PC-3 (cell line): ENCODE data around the gene MYO16. TPM values are rescaled to one million over a fixed set of nuclear protein-coding genes. Genes with fewer than 3 reads are reported as not detected.
A peak's percentile ranks its signal among the peaks of the same experiment; 100 is the strongest.

ENCODE experiments used
- ATAC-seq: fragments of 200-7000 bp; cut with Tn5 transposase; 2 replicates; pipeline ENCODE4 v1.9.1; 2020; ENCODE audit warnings: mild to moderate bottlenecking, moderate library complexity
- BruUV-seq: library from RNA; stranded (reverse); fragments of 400-500 nt; replicated peaks from 2 replicates; lab custom pipeline; 2021; lab: Mats Ljungman, UMichigan
- CTCF ChIA-PET: fragments of 300-600 bp; sonication (Branson Sonifier 250); formaldehyde crosslinking; loops from one replicate; lab custom pipeline; 2022; ENCODE audit warnings: antibody characterized with exemption; lab: Charles Lee
- POLR2A ChIA-PET: fragments of 300-600 bp; sonication (Branson Sonifier 250); formaldehyde crosslinking; loops from one replicate; lab custom pipeline; 2022; ENCODE audit warnings: antibody characterized with exemption; ENCODE audit not compliant: unreplicated experiment; lab: Charles Lee
- DNase-seq: peaks from one replicate; pipeline ENCODE4 v3.0.0-alpha.2; 2015
- H2AFZ ChIP-seq: fragments of 300-600 bp; sonication (generic); 2 replicates; pipeline ENCODE4 v1.6.0; 2016; ENCODE audit warnings: antibody characterized with exemption, low read length
- H3F3A ChIP-seq: fragments of 300-600 bp; sonication (generic); one replicate; pipeline ENCODE4 v1.6.0; 2017; ENCODE audit warnings: antibody characterized with exemption, low read length, control low read depth, mild to moderate bottlenecking; ENCODE audit not compliant: unreplicated experiment
- H3K27ac ChIP-seq: fragments of 300-600 bp; sonication (generic); 2 replicates; pipeline ENCODE4 v1.5.1; 2016; ENCODE audit warnings: mild to moderate bottlenecking, low read length
- H3K27me3 ChIP-seq: fragments of 300-600 bp; sonication (generic); 2 replicates; pipeline ENCODE4 v1.6.1; 2016; ENCODE audit warnings: low read length, mixed read lengths
- H3K36me3 ChIP-seq: fragments of 300-600 bp; sonication (generic); 2 replicates; pipeline ENCODE4 v1.6.1; 2016; ENCODE audit warnings: low read depth, mixed run types, low read length, mixed read lengths
- H3K4me1 ChIP-seq: fragments of 300-600 bp; sonication (generic); 2 replicates; pipeline ENCODE4 v1.5.1; 2016; ENCODE audit warnings: low read length; ENCODE audit not compliant: insufficient read depth
- H3K4me2 ChIP-seq: fragments of 300-600 bp; sonication (generic); 2 replicates; pipeline ENCODE4 v1.6.0; 2016; ENCODE audit warnings: low read length
- H3K4me3 ChIP-seq: fragments of 300-600 bp; sonication (generic); 2 replicates; pipeline ENCODE4 v1.5.1; 2016; ENCODE audit warnings: mild to moderate bottlenecking, low read length, mixed read lengths
- H3K79me2 ChIP-seq: fragments of 300-600 bp; sonication (generic); 2 replicates; pipeline ENCODE4 v1.6.1; 2017; ENCODE audit warnings: low read length, mixed read lengths
- H3K9ac ChIP-seq: fragments of 300-600 bp; sonication (generic); 2 replicates; pipeline ENCODE4 v1.6.0; 2016; ENCODE audit warnings: mild to moderate bottlenecking, low read length
- H3K9me2 ChIP-seq: fragments of 300-600 bp; sonication (generic); replicated peaks from 2 replicates; pipeline ENCODE4 v1.6.1; 2016; ENCODE audit warnings: mixed run types, low read length, mixed read lengths
- H3K9me3 ChIP-seq: fragments of 300-600 bp; sonication (generic); 2 replicates; pipeline ENCODE4 v1.6.1; 2016; ENCODE audit warnings: low read length, mixed read lengths
- H4K20me1 ChIP-seq: fragments of 300-600 bp; sonication (generic); 2 replicates; pipeline ENCODE4 v1.6.1; 2016; ENCODE audit warnings: low read length, mixed read lengths
- CTCF ChIP-seq: fragments of 300-600 bp; sonication (generic); conservative IDR thresholded peaks from 2 replicates; pipeline ENCODE4 v1.5.1; 2017; ENCODE audit warnings: antibody characterized with exemption, low read depth, mild to moderate bottlenecking, low read length
- EZH2 ChIP-seq: fragments of 300-600 bp; sonication (generic); IDR thresholded peaks from one replicate; pipeline ENCODE4 v1.6.1; 2017; ENCODE audit warnings: antibody characterized with exemption, mild to moderate bottlenecking, low read length; ENCODE audit not compliant: unreplicated experiment
- EZH2phosphoT487 ChIP-seq: fragments of 300-600 bp; sonication (generic); IDR thresholded peaks from 2 replicates; pipeline ENCODE4 v1.6.1; 2018; ENCODE audit warnings: mild to moderate bottlenecking, antibody characterized with exemption, low read length, borderline replicate concordance
- intact Hi-C: fragments of 100-400 bp; cut with micrococcal nuclease; formaldehyde crosslinking; loops from 2 replicates; pipeline ENCODE4 v1.9.0; 2023
- total RNA-seq: library from RNA; depleted of rRNA; stranded (reverse); fragments of >200 nt; gene quantifications from 2 replicates; pipeline ENCODE4 v1.2.3, GENCODE V29; 2014

Gene MYO16
- total RNA-seq, 1 experiment from 2014 or later: not detected

GRCh38 chr13:108957369-108958012 lies 328.1 kb downstream of the MYO16 start:
- TF ChIP-seq EZH2phosphoT487: no peak
- no peak for TF ChIP-seq EZH2
- TF ChIP-seq CTCF: no peak
- H3K4me1 ChIP-seq: 0 out of 2 replicates have a peak, but pooled peaks cover 6% of the 10 kb centered on the region
- H3K9me2 ChIP-seq: no peaks in the 10 kb centered on the region
- H3K4me2 ChIP-seq: peak overlapping the region; percentile 68
- no peak overlapping the region for H3K9ac ChIP-seq
- H3K27ac ChIP-seq: peak overlapping the region; percentile 33
- H3K27me3 ChIP-seq: no peaks in the 10 kb centered on the region
- ChIA-PET POLR2A (no interaction called here), CTCF (interaction anchor here (0.5 to 1.0 kb wide), 2 partner anchors 42 to 187 kb away, joined by 4 read pairs; no protein-coding TSS in a partner anchor)
- no peaks in the 10 kb centered on the region for H3K9me3 ChIP-seq
- intact Hi-C loops: loop anchor here (2.0 to 10.0 kb wide), 2 partner anchors 39 to 317 kb away; no protein-coding TSS in a partner anchor
- H3K79me2 ChIP-seq: no peaks in the 10 kb centered on the region
- no TSS peak for BruUV-seq
- DNase-seq: peak; percentile 80
- peak; percentile 86 for ATAC-seq
- H4K20me1 ChIP-seq: no peaks in the 10 kb centered on the region
- H3K36me3 ChIP-seq: no peaks in the 10 kb centered on the region
- H3F3A ChIP-seq: no peaks in the 10 kb centered on the region
- H2AFZ ChIP-seq: peak overlapping the region; percentile 47
- peak overlapping the region; percentile 39 for H3K4me3 ChIP-seq

- Histone ChIP-seq H3F3A (no peaks in the 10 kb centered on the region), H3K9me3 (no peaks in the 10 kb centered on the region), H3K9me2 (no peaks in the 10 kb centered on the region), H3K4me1 (0 out of 2 replicates have a peak, but pooled peaks cover 6% of the 10 kb centered on the region), H3K4me2 (peak overlapping the region; percentile 68), H3K4me3 (peak overlapping the region; percentile 39; the same call in 1 of the 2 replicates), H3K79me2 (no peaks in the 10 kb centered on the region), H3K27ac (peak overlapping the region; percentile 33), H2AFZ (peak overlapping the region; percentile 47; the same call in 1 of the 2 replicates), H3K27me3 (no peaks in the 10 kb centered on the region), H3K9ac (no peak overlapping the region), H3K36me3 (no peaks in the 10 kb centered on the region), H4K20me1 (no peaks in the 10 kb centered on the region)
- no peak for TF ChIP-seq EZH2
- TF ChIP-seq EZH2phosphoT487: no peak
- no peak for TF ChIP-seq CTCF
- BruUV-seq: no TSS peak
- no peak for ATAC-seq
- DNase-seq: no peak
- ChIA-PET POLR2A (no interaction called here), CTCF (interaction anchor here (1.0 kb wide), 1 partner anchor 42 kb away, joined by 4 read pairs; no protein-coding TSS in a partner anchor)
- intact Hi-C loops: loop anchor here (10.0 kb wide), 1 partner anchor 317 kb away; no protein-coding TSS in a partner anchor
Measured at GRCh38 chr13:108958013-108958376, 328.6 kb downstream of the MYO16 start.

GRCh38 chr13:108959234-108959633 lies 329.8 kb downstream of the MYO16 start:
- Histone ChIP-seq H3K27ac (no peak overlapping the region), H4K20me1 (no peaks in the 10 kb centered on the region), H3K36me3 (no peaks in the 10 kb centered on the region), H3K4me2 (no peak overlapping the region), H3K9me3 (no peaks in the 10 kb centered on the region), H3K4me1 (0 out of 2 replicates have a peak, but pooled peaks cover 6% of the 10 kb centered on the region), H3K27me3 (no peaks in the 10 kb centered on the region), H3K79me2 (no peaks in the 10 kb centered on the region), H2AFZ (no peak overlapping the region), H3K9ac (no peak overlapping the region), H3F3A (no peaks in the 10 kb centered on the region), H3K9me2 (no peaks in the 10 kb centered on the region), H3K4me3 (no peak overlapping the region)
- CTCF ChIA-PET: interaction anchor here (0.6 kb wide), 1 partner anchor 1154 kb away, joined by 3 read pairs; no protein-coding TSS in a partner anchor
- DNase-seq: no peak
- no peak for TF ChIP-seq CTCF
- no peak for TF ChIP-seq EZH2
- TF ChIP-seq EZH2phosphoT487: no peak
- ATAC-seq: no peak
- POLR2A ChIA-PET: no interaction called here
- no TSS peak for BruUV-seq
- intact Hi-C loops: loop anchor here (10.0 kb wide), 1 partner anchor 316 kb away; no protein-coding TSS in a partner anchor
